SU-DHL-6 (cell line): Measurements from ENCODE around the gene ZNF423.

ENCODE experiments used
- H2AFZ ChIP-seq: fragments of 200-600 bp; sonication (generic); 2 replicates; pipeline ENCODE4 v1.6.1; 2014; ENCODE audit warnings: low read depth, mild to moderate bottlenecking, moderate library complexity, mixed read lengths, antibody characterized with exemption, low read length; ENCODE audit not compliant: severe bottlenecking
- H3F3A ChIP-seq: fragments of 200-600 bp; shearing (Covaris generic); 2 replicates; pipeline ENCODE4 v1.6.0; 2016; ENCODE audit warnings: antibody characterized with exemption, mild to moderate bottlenecking; ENCODE audit not compliant: insufficient read depth
- H3K27ac ChIP-seq: fragments of 200-600 bp; sonication (generic); 2 replicates; pipeline ENCODE4 v1.5.1; 2016; ENCODE audit warnings: low read depth, mild to moderate bottlenecking, low read length, moderate library complexity, mixed read lengths
- H3K27me3 ChIP-seq: fragments of 200-600 bp; sonication (generic), shearing (Covaris generic); 2 replicates; pipeline ENCODE4 v1.6.0; 2014; ENCODE audit warnings: mild to moderate bottlenecking, low read length
- H3K36me3 ChIP-seq: fragments of 200-600 bp; sonication (generic); 2 replicates; pipeline ENCODE4 v1.6.1; 2014; ENCODE audit warnings: mild to moderate bottlenecking, low read length, mixed read lengths
- H3K4me2 ChIP-seq: fragments of 300-600, 200-600 bp; shearing (Covaris generic), sonication (generic); 2 replicates; pipeline ENCODE4 v1.6.0; 2014; ENCODE audit warnings: low read length, low read depth, mild to moderate bottlenecking; ENCODE audit not compliant: poor library complexity, severe bottlenecking
- H3K4me3 ChIP-seq: fragments of 200-600 bp; sonication (generic); 2 replicates; pipeline ENCODE4 v1.5.1; 2014; ENCODE audit warnings: antibody characterized with exemption, low read length, mild to moderate bottlenecking, mixed read lengths; ENCODE audit not compliant: insufficient read depth, poor library complexity, severe bottlenecking
- H3K79me2 ChIP-seq: fragments of 200-600 bp; sonication (generic); 2 replicates; pipeline ENCODE4 v1.6.1; 2014; ENCODE audit warnings: mild to moderate bottlenecking, low read length, moderate library complexity; ENCODE audit not compliant: insufficient read depth
- H3K9ac ChIP-seq: fragments of 200-600 bp; sonication (generic); 2 replicates; pipeline ENCODE4 v1.7.0; 2014; ENCODE audit warnings: mild to moderate bottlenecking, low read length
- H3K9me2 ChIP-seq: fragments of 200-600 bp; sonication (generic); replicated peaks from 2 replicates; pipeline ENCODE4 v1.6.1; 2014; ENCODE audit warnings: low read length; ENCODE audit not compliant: insufficient read depth
- H3K9me3 ChIP-seq: fragments of 200-600 bp; sonication (generic); 2 replicates; pipeline ENCODE4 v1.6.1; 2014; ENCODE audit warnings: low read length, mixed read lengths; ENCODE audit not compliant: insufficient read depth
- H4K20me1 ChIP-seq: fragments of 200-600 bp; sonication (generic); 2 replicates; pipeline ENCODE4 v1.6.1; 2014; ENCODE audit warnings: low read depth, mild to moderate bottlenecking, antibody characterized with exemption, low read length, moderate library complexity, mixed read lengths
- CTCF ChIP-seq: fragments of 200-600 bp; sonication (generic); IDR thresholded peaks from one replicate; pipeline ENCODE4 v1.5.1; 2017; ENCODE audit warnings: antibody characterized with exemption, mild to moderate bottlenecking, low read length, moderate library complexity; ENCODE audit not compliant: insufficient read depth, poor library complexity, severe bottlenecking
- EZH2phosphoT487 ChIP-seq: fragments of 200-600 bp; sonication (generic), shearing (Covaris generic); conservative IDR thresholded peaks from 2 replicates; pipeline ENCODE4 v1.6.1; 2018; ENCODE audit warnings: mild to moderate bottlenecking, antibody characterized with exemption, low read length, moderate library complexity, mixed read lengths

The ZNF423 gene

GRCh38 chr16:49556249-49556605 is 299.7 kb downstream of the ZNF423 start:
- no peaks in the 10 kb centered on the region for H3F3A ChIP-seq
- no peaks in the 10 kb centered on the region for H3K79me2 ChIP-seq
- H3K36me3 ChIP-seq = no peaks in the 10 kb centered on the region
- no peak overlapping the region for H3K9ac ChIP-seq
- H3K4me3 ChIP-seq = no peak overlapping the region
- H3K9me2 ChIP-seq = no peaks in the 10 kb centered on the region
- H4K20me1 ChIP-seq = no peaks in the 10 kb centered on the region
- H3K27me3 ChIP-seq = no peaks in the 10 kb centered on the region
- TF ChIP-seq EZH2phosphoT487 (no peak), CTCF (no peak)
- H3K9me3 ChIP-seq = no peaks in the 10 kb centered on the region
- no peak overlapping the region for H3K27ac ChIP-seq
- no peak overlapping the region for H2AFZ ChIP-seq
- no peak overlapping the region for H3K4me2 ChIP-seq

- no peak overlapping the region for H3K27ac ChIP-seq
- no peak overlapping the region for H3K4me2 ChIP-seq
- TF ChIP-seq EZH2phosphoT487 (no peak), CTCF (no peak)
- no peaks in the 10 kb centered on the region for H4K20me1 ChIP-seq
- no peak overlapping the region for H3K9ac ChIP-seq
- no peaks in the 10 kb centered on the region for H3K36me3 ChIP-seq
- no peaks in the 10 kb centered on the region for H3K9me2 ChIP-seq
- H3K9me3 ChIP-seq = no peaks in the 10 kb centered on the region
- H3F3A ChIP-seq = no peaks in the 10 kb centered on the region
- H3K79me2 ChIP-seq = no peaks in the 10 kb centered on the region
- H3K4me3 ChIP-seq = no peak overlapping the region
- no peaks in the 10 kb centered on the region for H3K27me3 ChIP-seq
- no peak overlapping the region for H2AFZ ChIP-seq
Observed at GRCh38 chr16:49554681-49555080, 301.2 kb downstream of the ZNF423 start.

GRCh38 chr16:49552313-49552928 is 303.5 kb downstream of the ZNF423 start:
- Histone ChIP-seq H3K9ac (no peak overlapping the region), H3K9me3 (no peaks in the 10 kb centered on the region), H3K9me2 (no peaks in the 10 kb centered on the region), H3K27ac (no peak overlapping the region), H2AFZ (no peak overlapping the region), H3F3A (no peaks in the 10 kb centered on the region), H3K79me2 (no peaks in the 10 kb centered on the region), H3K27me3 (no peaks in the 10 kb centered on the region), H3K36me3 (no peaks in the 10 kb centered on the region), H4K20me1 (no peaks in the 10 kb centered on the region), H3K4me3 (no peak overlapping the region), H3K4me2 (no peak overlapping the region)
- TF ChIP-seq EZH2phosphoT487 = no peak
- TF ChIP-seq CTCF = no peak

- H3K9me3 ChIP-seq = no peaks in the 10 kb centered on the region
- no peak overlapping the region for H3K4me2 ChIP-seq
- no peaks in the 10 kb centered on the region for H3K27me3 ChIP-seq
- no peaks in the 10 kb centered on the region for H3F3A ChIP-seq
- no peaks in the 10 kb centered on the region for H3K79me2 ChIP-seq
- H4K20me1 ChIP-seq = no peaks in the 10 kb centered on the region
- TF ChIP-seq CTCF (no peak), EZH2phosphoT487 (no peak)
- H2AFZ ChIP-seq = no peak overlapping the region
- H3K27ac ChIP-seq = no peak overlapping the region
- no peak overlapping the region for H3K4me3 ChIP-seq
- no peaks in the 10 kb centered on the region for H3K36me3 ChIP-seq
- no peaks in the 10 kb centered on the region for H3K9me2 ChIP-seq
- H3K9ac ChIP-seq = no peak overlapping the region
Observed at GRCh38 chr16:49550666-49551065, 305.2 kb downstream of the ZNF423 start.
